Measurements from ENCODE around the gene STRIT1.
"Not testable (repeated sequence)": the region's sequence is repeated elsewhere in the genome, so short reads cannot be mapped to it uniquely, and the experiment has no call there.

The STRIT1 gene

GRCh38 chr3:155262855-155263254, 30.6 kb downstream of the STRIT1 start:
- DNase-seq: not testable (repeated sequence)

GRCh38 chr3:155262295-155262694, 31.2 kb downstream of the STRIT1 start:
- no peak for DNase-seq

GRCh38 chr3:155254445-155254844, 39.0 kb downstream of the STRIT1 start:
- DNase-seq: no peak

GRCh38 chr3:155252535-155252934, 40.9 kb downstream of the STRIT1 start:
- no peak for DNase-seq

GRCh38 chr3:155252021-155252420, 41.5 kb downstream of the STRIT1 start:
- DNase-seq: no peak

GRCh38 chr3:155248531-155249187, 44.8 kb downstream of the STRIT1 start:
- DNase-seq: no peak

GRCh38 chr3:155244699-155245098, 48.8 kb downstream of the STRIT1 start:
- no peak for DNase-seq

GRCh38 chr3:155244216-155244615, 49.3 kb downstream of the STRIT1 start:
- DNase-seq: no peak

- no peak for DNase-seq
Observed at GRCh38 chr3:155243512-155243921, 50.0 kb downstream of the STRIT1 start.

GRCh38 chr3:155242342-155242741, 51.1 kb downstream of the STRIT1 start:
- DNase-seq: no peak

GRCh38 chr3:155241579-155241978, 51.9 kb downstream of the STRIT1 start:
- DNase-seq: no peak
